Measurements from ENCODE around the gene DDX5. TPM values are rescaled to one million over a fixed set of nuclear protein-coding genes. Genes with fewer than 3 reads are reported as not detected.
A peak's percentile ranks its signal among the peaks of the same experiment; 100 is the strongest.

The DDX5 gene
- polyA plus RNA-seq, 1 experiment: 915 TPM

GRCh38 chr17:64546716-64547115 lies 40.6 kb upstream of the DDX5 start:
- Histone ChIP-seq H3K27ac (ENCODE audit: low read depth, low read length) (no peak overlapping the region), H3K27me3 (ENCODE audit: control insufficient read depth, insufficient read depth, low read length) (no peaks in the 10 kb centered on the region), H3K9me3 (ENCODE audit: control insufficient read depth, insufficient read depth, low read length) (no peaks in the 10 kb centered on the region), H3K4me3 (ENCODE audit: low read depth, low read length) (no peak overlapping the region)
- no peak for DNase-seq (ENCODE audit: low read depth, low spot score)
- ChIA-PET CTCF (no interaction called here), POLR2A (no interaction called here)
- TF ChIP-seq CTCF (IDR thresholded peaks at IDR 0.05; ENCODE audit: low read depth, low read length): no peak

GRCh38 chr17:64544742-64545141 lies 38.7 kb upstream of the DDX5 start:
- ChIA-PET CTCF (interaction anchor here (0.6 to 1.6 kb wide), 4 partner anchors 15 to 125 kb away, joined by 3 to 6 read pairs (median 4); partner anchors contain the start of gene CEP95), POLR2A (interaction anchor here (1.2 kb wide), 1 partner anchor 38 kb away, joined by 3 read pairs; the partner anchor contains the start of gene CEP95)
- no peak for DNase-seq (ENCODE audit: low read depth, low spot score)
- Histone ChIP-seq H3K9me3 (ENCODE audit: control insufficient read depth, insufficient read depth, low read length) (no peaks in the 10 kb centered on the region), H3K27me3 (ENCODE audit: control insufficient read depth, insufficient read depth, low read length) (no peaks in the 10 kb centered on the region), H3K27ac (ENCODE audit: low read depth, low read length) (no peak overlapping the region), H3K4me3 (ENCODE audit: low read depth, low read length) (no peak overlapping the region)
- no peak for TF ChIP-seq CTCF (IDR thresholded peaks at IDR 0.05; ENCODE audit: low read depth, low read length)

- no peak for DNase-seq (ENCODE audit: low read depth, low spot score)
- ChIA-PET CTCF (no interaction called here), POLR2A (no interaction called here)
- Histone ChIP-seq H3K27ac (ENCODE audit: low read depth, low read length) (no peak overlapping the region), H3K4me3 (ENCODE audit: low read depth, low read length) (no peak overlapping the region), H3K27me3 (ENCODE audit: control insufficient read depth, insufficient read depth, low read length) (no peaks in the 10 kb centered on the region), H3K9me3 (ENCODE audit: control insufficient read depth, insufficient read depth, low read length) (no peaks in the 10 kb centered on the region)
- no peak for TF ChIP-seq CTCF (IDR thresholded peaks at IDR 0.05; ENCODE audit: low read depth, low read length)
These were observed 34.2 kb upstream of the DDX5 start for GRCh38 chr17:64540118-64540776.

GRCh38 chr17:64538508-64539130 lies 32.5 kb upstream of the DDX5 start:
- POLR2A ChIA-PET: no interaction called here
- DNase-seq (ENCODE audit: low read depth, low spot score): no peak
- no peaks in the 10 kb centered on the region for H3K9me3 ChIP-seq (ENCODE audit: control insufficient read depth, insufficient read depth, low read length)
- CTCF ChIA-PET: no interaction called here
- H3K27me3 ChIP-seq (ENCODE audit: control insufficient read depth, insufficient read depth, low read length): no peaks in the 10 kb centered on the region
- no peak for TF ChIP-seq CTCF (IDR thresholded peaks at IDR 0.05; ENCODE audit: low read depth, low read length)
- H3K4me3 ChIP-seq (ENCODE audit: low read depth, low read length): no peak overlapping the region
- H3K27ac ChIP-seq (ENCODE audit: low read depth, low read length): peak overlapping the region; percentile 32

- CTCF ChIA-PET: interaction anchor here (0.9 kb wide), 1 partner anchor 112 kb away, joined by 3 read pairs; no protein-coding TSS in a partner anchor
- Histone ChIP-seq H3K4me3 (ENCODE audit: low read depth, low read length) (no peak overlapping the region), H3K9me3 (ENCODE audit: control insufficient read depth, insufficient read depth, low read length) (no peaks in the 10 kb centered on the region), H3K27ac (ENCODE audit: low read depth, low read length) (no peak overlapping the region), H3K27me3 (ENCODE audit: control insufficient read depth, insufficient read depth, low read length) (no peaks in the 10 kb centered on the region)
- DNase-seq (ENCODE audit: low read depth, low spot score): no peak
- TF ChIP-seq CTCF (IDR thresholded peaks at IDR 0.05; ENCODE audit: low read depth, low read length): no peak
- POLR2A ChIA-PET: no interaction called here
These were observed 31.4 kb upstream of the DDX5 start for GRCh38 chr17:64537488-64537887.
